Measurements from ENCODE around the gene CEMIP. TPM values are rescaled to one million over a fixed set of nuclear protein-coding genes. Genes with fewer than 3 reads are reported as not detected.
"Not testable (repeated sequence)": the region's sequence is repeated elsewhere in the genome, so short reads cannot be mapped to it uniquely, and the experiment has no call there.

The CEMIP gene
- total and polyA plus RNA-seq, 5 experiments from 2014 or later: 0.13 TPM; not detected in 4

DNA sequence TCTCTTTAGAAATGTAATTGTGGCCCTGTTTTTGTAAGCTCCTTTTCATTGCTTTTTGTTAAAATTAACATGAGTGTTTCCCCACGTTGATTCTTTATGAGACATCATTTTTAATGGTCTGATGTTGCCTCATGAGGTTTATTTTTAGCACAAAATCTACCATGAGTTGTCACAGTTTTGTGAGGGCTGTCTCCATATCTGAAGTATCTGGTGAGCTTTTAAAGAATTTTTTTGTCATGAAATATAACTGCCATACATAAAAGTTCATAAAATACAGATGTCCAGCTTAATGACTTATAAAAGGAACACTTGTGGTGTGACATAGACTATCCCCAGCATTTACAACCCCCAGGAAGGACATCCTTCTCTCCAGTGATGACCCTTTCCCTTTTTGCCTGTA, 34.3 kb upstream of the CEMIP start:
- Mint-ChIP-seq H3K27ac (no peak overlapping the region), H3K4me1 (peaks cover 0 to 4% (median 0%) of the 10 kb centered on the region in 4 donors), H3K36me3 (peaks cover 0 to 9% (median 4%) of the 10 kb centered on the region in 3 donors), H3K9me3 (peaks cover 0 to 15% (median 3%) of the 10 kb centered on the region in 9 donors), H3K4me3 (no peak overlapping the region), H3K27me3 (peaks cover 0 to 3% (median 0%) of the 10 kb centered on the region in 5 donors)
- POLR2A ChIA-PET: no interaction called here
- DNase-seq (no peak), ATAC-seq (no peak)

DNA sequence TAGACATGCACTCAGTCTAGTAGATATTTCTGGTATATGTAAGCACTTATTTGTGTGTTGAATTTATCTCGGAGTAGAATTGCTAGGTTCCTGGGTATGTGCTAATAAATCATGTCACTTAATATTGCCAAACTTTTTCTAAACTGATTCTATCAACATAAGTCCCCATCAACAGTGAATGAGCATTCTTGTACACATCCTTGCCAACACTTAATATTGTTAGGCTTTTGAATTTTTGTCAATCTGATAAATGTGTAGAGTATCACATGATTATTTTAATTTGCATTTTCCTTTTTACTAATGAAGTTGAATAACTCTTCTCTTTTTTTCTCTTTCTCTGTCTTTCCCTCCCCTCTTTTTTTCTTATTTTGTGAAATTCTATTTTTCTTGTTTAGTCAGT, 33.3 kb upstream of the CEMIP start:
- DNase-seq: no peak
- peaks cover 0 to 15% (median 3%) of the 10 kb centered on the region in 9 donors for H3K9me3 Mint-ChIP-seq
- H3K4me1 Mint-ChIP-seq: peaks cover 0 to 1% (median 0%) of the 10 kb centered on the region in 4 donors
- no peak overlapping the region for H3K27ac Mint-ChIP-seq
- no peak for ATAC-seq
- peaks cover 0 to 2% (median 0%) of the 10 kb centered on the region in 5 donors for H3K27me3 Mint-ChIP-seq
- no peak overlapping the region for H3K4me3 Mint-ChIP-seq
- POLR2A ChIA-PET: no interaction called here
- peaks cover 0 to 10% (median 9%) of the 10 kb centered on the region in 3 donors for H3K36me3 Mint-ChIP-seq

- peaks cover 0 to 15% (median 3%) of the 10 kb centered on the region in 9 donors for H3K9me3 Mint-ChIP-seq
- POLR2A ChIA-PET: no interaction called here
- H3K27me3 Mint-ChIP-seq: peaks cover 0 to 2% (median 0%) of the 10 kb centered on the region in 5 donors
- peaks cover 0 to 11% (median 10%) of the 10 kb centered on the region in 3 donors for H3K36me3 Mint-ChIP-seq
- no peak overlapping the region for H3K27ac Mint-ChIP-seq
- ATAC-seq: no peak
- no peak for DNase-seq
- peaks cover 0 to 1% (median 0%) of the 10 kb centered on the region in 4 donors for H3K4me1 Mint-ChIP-seq
- no peak overlapping the region for H3K4me3 Mint-ChIP-seq
Observed at GRCh38 chr15:80747317-80748053, 31.7 kb upstream of the CEMIP start.

DNA sequence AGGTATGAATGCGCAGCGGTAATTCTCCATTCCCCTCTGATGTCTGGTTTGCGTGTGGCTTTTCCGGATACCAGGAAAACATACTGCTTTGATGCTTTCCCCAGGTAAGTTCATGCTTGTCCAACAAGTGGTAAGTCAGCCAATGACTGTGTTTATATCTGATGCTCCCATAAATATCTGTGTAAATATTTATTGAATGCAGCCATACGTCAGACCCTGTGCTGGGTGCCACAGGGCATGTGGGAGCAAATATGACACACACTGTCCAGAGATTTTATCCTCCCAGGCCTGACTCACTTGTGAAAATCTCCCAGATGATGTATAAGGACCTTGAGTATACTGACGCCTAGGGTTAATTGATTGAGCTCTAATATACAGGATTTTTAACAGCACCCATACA, 29.6 kb upstream of the CEMIP start:
- H3K4me1 Mint-ChIP-seq: no peaks in the 10 kb centered on the region
- POLR2A ChIA-PET: no interaction called here
- H3K9me3 Mint-ChIP-seq: peaks cover 0 to 15% (median 3%) of the 10 kb centered on the region in 9 donors
- no peak for DNase-seq
- no peak overlapping the region for H3K4me3 Mint-ChIP-seq
- ATAC-seq: no peak
- no peak overlapping the region for H3K27ac Mint-ChIP-seq
- H3K36me3 Mint-ChIP-seq: peaks cover 0 to 11% (median 10%) of the 10 kb centered on the region in 3 donors
- peaks cover 0 to 2% (median 0%) of the 10 kb centered on the region in 5 donors for H3K27me3 Mint-ChIP-seq

- POLR2A ChIA-PET: no interaction called here
- no peak overlapping the region for H3K27ac Mint-ChIP-seq
- H3K9me3 Mint-ChIP-seq: peaks cover 0 to 15% (median 3%) of the 10 kb centered on the region in 9 donors
- H3K27me3 Mint-ChIP-seq: peaks cover 0 to 2% (median 0%) of the 10 kb centered on the region in 5 donors
- ATAC-seq: no peak
- H3K4me1 Mint-ChIP-seq: peaks cover 0 to 3% (median under 1%) of the 10 kb centered on the region in 4 donors
- peaks cover 0 to 11% (median 10%) of the 10 kb centered on the region in 3 donors for H3K36me3 Mint-ChIP-seq
- DNase-seq: no peak
- no peak overlapping the region for H3K4me3 Mint-ChIP-seq
Observed at GRCh38 chr15:80750575-80750974, 28.6 kb upstream of the CEMIP start.

- Mint-ChIP-seq H3K4me1 (peaks cover 0 to 9% (median 5%) of the 10 kb centered on the region in 4 donors), H3K4me3 (no peak overlapping the region), H3K27ac (no peak overlapping the region), H3K36me3 (peaks cover 0 to 11% (median 4%) of the 10 kb centered on the region in 3 donors), H3K27me3 (peaks cover 0 to 2% (median 0%) of the 10 kb centered on the region in 5 donors), H3K9me3 (peaks cover 0 to 3% (median 0%) of the 10 kb centered on the region in 9 donors)
- DNase-seq (no peak), ATAC-seq (no peak)
- POLR2A ChIA-PET: no interaction called here
Observed at GRCh38 chr15:80752204-80752603, 27.0 kb upstream of the CEMIP start.

GRCh38 chr15:80753161-80753560, 26.0 kb upstream of the CEMIP start:
- POLR2A ChIA-PET: no interaction called here
- no peak for ATAC-seq
- peak overlapping the region in 1 of 10 donors; percentile 59 for H3K27ac Mint-ChIP-seq
- H3K9me3 Mint-ChIP-seq: no peaks in the 10 kb centered on the region
- peaks cover 0 to 11% (median 4%) of the 10 kb centered on the region in 3 donors for H3K36me3 Mint-ChIP-seq
- DNase-seq: no peak
- peaks cover 0 to 2% (median 0%) of the 10 kb centered on the region in 5 donors for H3K27me3 Mint-ChIP-seq
- peak overlapping the region in 1 of 10 donors; percentile 40 for H3K4me3 Mint-ChIP-seq
- peaks cover 0 to 9% (median 5%) of the 10 kb centered on the region in 4 donors for H3K4me1 Mint-ChIP-seq

- Mint-ChIP-seq H3K4me1 (peaks cover 0 to 9% (median 5%) of the 10 kb centered on the region in 4 donors), H3K9me3 (no peaks in the 10 kb centered on the region), H3K27me3 (no peaks in the 10 kb centered on the region), H3K4me3 (no peak overlapping the region), H3K36me3 (peaks cover 0 to 11% (median 4%) of the 10 kb centered on the region in 3 donors), H3K27ac (no peak overlapping the region)
- POLR2A ChIA-PET: no interaction called here
- ATAC-seq (no peak), DNase-seq (no peak)
Observed at GRCh38 chr15:80754014-80754413, 25.2 kb upstream of the CEMIP start.

GRCh38 chr15:80755885-80756284, 23.3 kb upstream of the CEMIP start:
- Mint-ChIP-seq H3K4me3 (peak overlapping the region in 1 of 10 donors; percentile 65), H3K9me3 (no peaks in the 10 kb centered on the region), H3K27me3 (no peaks in the 10 kb centered on the region), H3K4me1 (peaks cover 0 to 9% (median 5%) of the 10 kb centered on the region in 4 donors), H3K36me3 (peaks cover 0 to 2% (median 0%) of the 10 kb centered on the region in 3 donors), H3K27ac (no peak overlapping the region)
- no peak for ATAC-seq
- POLR2A ChIA-PET: no interaction called here
- no peak for DNase-seq

- no peak for ATAC-seq
- Mint-ChIP-seq H3K27ac (no peak overlapping the region), H3K4me3 (no peak overlapping the region), H3K36me3 (no peaks in the 10 kb centered on the region), H3K4me1 (peaks cover 0 to 9% (median 5%) of the 10 kb centered on the region in 4 donors), H3K9me3 (no peaks in the 10 kb centered on the region), H3K27me3 (no peaks in the 10 kb centered on the region)
- POLR2A ChIA-PET: no interaction called here
- no peak for DNase-seq
Observed at GRCh38 chr15:80758130-80758745, 20.9 kb upstream of the CEMIP start.

- no peak for ATAC-seq
- H3K36me3 Mint-ChIP-seq: no peaks in the 10 kb centered on the region
- no peak overlapping the region for H3K27ac Mint-ChIP-seq
- peaks cover 0 to 2% (median under 1%) of the 10 kb centered on the region in 4 donors for H3K4me1 Mint-ChIP-seq
- H3K4me3 Mint-ChIP-seq: no peak overlapping the region
- no peaks in the 10 kb centered on the region for H3K27me3 Mint-ChIP-seq
- H3K9me3 Mint-ChIP-seq: no peaks in the 10 kb centered on the region
- no peak for DNase-seq
- POLR2A ChIA-PET: no interaction called here
Observed at GRCh38 chr15:80760960-80761359, 18.2 kb upstream of the CEMIP start.

DNA sequence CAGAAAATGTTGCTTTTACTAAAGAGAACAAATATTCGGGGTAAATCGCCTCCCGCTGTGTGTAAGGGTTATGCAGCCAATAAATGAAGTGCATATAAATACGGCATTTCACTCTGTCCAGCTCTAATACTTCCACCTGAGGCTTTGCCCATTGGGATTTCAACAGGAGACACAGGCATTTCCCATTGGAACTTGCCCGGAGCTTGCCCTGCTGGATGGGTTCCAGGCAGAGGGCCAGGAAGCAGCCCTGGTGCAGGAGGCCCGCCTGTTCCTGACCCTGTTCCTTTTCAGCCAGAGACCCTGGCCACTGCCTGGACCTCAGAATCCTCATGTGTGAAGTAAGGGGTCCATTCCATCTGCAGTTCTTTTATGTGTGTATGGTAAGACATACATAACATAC, 17.4 kb upstream of the CEMIP start:
- no peak overlapping the region for H3K4me3 Mint-ChIP-seq
- H3K4me1 Mint-ChIP-seq: no peaks in the 10 kb centered on the region
- no peaks in the 10 kb centered on the region for H3K27me3 Mint-ChIP-seq
- H3K27ac Mint-ChIP-seq: no peak overlapping the region
- H3K9me3 Mint-ChIP-seq: no peaks in the 10 kb centered on the region
- POLR2A ChIA-PET: no interaction called here
- no peak for DNase-seq
- no peak for ATAC-seq
- no peaks in the 10 kb centered on the region for H3K36me3 Mint-ChIP-seq

- DNase-seq, H3K4me1 Mint-ChIP-seq, H3K27ac Mint-ChIP-seq, H3K4me3 Mint-ChIP-seq, ATAC-seq, H3K36me3 Mint-ChIP-seq, H3K27me3 Mint-ChIP-seq, POLR2A ChIA-PET, H3K9me3 Mint-ChIP-seq: not testable (repeated sequence)
Observed at GRCh38 chr15:80763235-80763634, 15.9 kb upstream of the CEMIP start.

All from naive thymus-derived CD8-positive, alpha-beta T cell (primary cell).